IPS DF 19.7 (cell line): ENCODE results near the gene NHERF1.

ENCODE experiments used
- DNase-seq: peaks from one replicate; pipeline ENCODE4 v3.0.0-alpha.2; 2013; ENCODE audit warnings: low read depth, low spot score

The NHERF1 gene

GRCh38 chr17:74748529-74749278, at the start of gene NHERF1:
Gene NHERF1, plus strand, starts transcription at chr17:74748628. Its CDS starts 219 bp downstream, at chr17:74748847.
- DNase-seq: no peak

- no peak for DNase-seq
Measured at GRCh38 chr17:74699236-74699635, 49.2 kb upstream of the NHERF1 start.

- no peak for DNase-seq
Measured at GRCh38 chr17:74702116-74702871, 46.1 kb upstream of the NHERF1 start.

- no peak for DNase-seq
Measured at GRCh38 chr17:74703311-74703710, 45.1 kb upstream of the NHERF1 start.

- DNase-seq: no peak
Measured at GRCh38 chr17:74704544-74704943, 43.9 kb upstream of the NHERF1 start.

GRCh38 chr17:74711058-74711824, 37.2 kb upstream of the NHERF1 start:
- no peak for DNase-seq

- no peak for DNase-seq
Measured at GRCh38 chr17:74712301-74712700, 36.1 kb upstream of the NHERF1 start.

- no peak for DNase-seq
Measured at GRCh38 chr17:74712756-74713155, 35.7 kb upstream of the NHERF1 start, which contains the start of gene CD300LF. Gene CD300LF, minus strand, starts transcription at chr17:74712923. Its CDS starts 57 bp downstream, at chr17:74712866.

- no peak for DNase-seq
Measured at GRCh38 chr17:74713171-74713755, 35.2 kb upstream of the NHERF1 start.

GRCh38 chr17:74715144-74715543, 33.3 kb upstream of the NHERF1 start:
- DNase-seq: no peak

- no peak for DNase-seq
Measured at GRCh38 chr17:74720506-74720905, 27.9 kb upstream of the NHERF1 start.

GRCh38 chr17:74722782-74723181, 25.6 kb upstream of the NHERF1 start:
- no peak for DNase-seq

GRCh38 chr17:74723891-74724290, 24.5 kb upstream of the NHERF1 start:
- DNase-seq: no peak

GRCh38 chr17:74725111-74725510, 23.3 kb upstream of the NHERF1 start:
- DNase-seq: no peak

GRCh38 chr17:74728033-74728701, 20.3 kb upstream of the NHERF1 start:
- DNase-seq: no peak

- DNase-seq: no peak
Measured at GRCh38 chr17:74728702-74729075, 19.7 kb upstream of the NHERF1 start.

GRCh38 chr17:74729368-74729767, 19.1 kb upstream of the NHERF1 start:
- no peak for DNase-seq

GRCh38 chr17:74729866-74730265, 18.6 kb upstream of the NHERF1 start:
- no peak for DNase-seq

GRCh38 chr17:74730491-74731346, 17.7 kb upstream of the NHERF1 start:
- no peak for DNase-seq

- no peak for DNase-seq
Measured at GRCh38 chr17:74731347-74731605, 17.2 kb upstream of the NHERF1 start.
